Effector memory CD8-positive, alpha-beta T cell (primary cell): Measurements from ENCODE around the gene PMM2.
A peak's percentile ranks its signal among the peaks of the same experiment; 100 is the strongest.
"Not testable (repeated sequence)": the region's sequence is repeated elsewhere in the genome, so short reads cannot be mapped to it uniquely, and the experiment has no call there.

Experiments used
- ATAC-seq: fragments of 150-1000 bp; cut with Tn5 transposase; replicated peaks from 2 replicates; pipeline ENCODE4 v1.10.0; 2021; ENCODE audit warnings: mild to moderate bottlenecking, moderate library complexity
- DNase-seq, 3 experiments: peaks; one replicate each; pipeline ENCODE4 v3.0.0; 2021
- H3K27ac Mint-ChIP-seq, 2 donors: one replicate each; pipeline ENCODE4 v1.8.0; 2022; ENCODE audit warnings: mild to moderate bottlenecking in 2 of 2, mixed read lengths in 2 of 2, moderate library complexity in 2 of 2
- H3K27me3 Mint-ChIP-seq, 2 donors: one replicate each; pipeline ENCODE4 v1.8.0; 2022; ENCODE audit warnings: mixed read lengths in 2 of 2
- H3K36me3 Mint-ChIP-seq: one replicate; pipeline ENCODE4 v1.8.0; 2022; ENCODE audit warnings: mild to moderate bottlenecking, moderate library complexity, mixed read lengths; ENCODE audit not compliant: insufficient read depth
- H3K4me1 Mint-ChIP-seq, 2 donors: one replicate each; pipeline ENCODE4 v1.8.0; 2022; ENCODE audit warnings: low read depth in 2 of 2, mixed read lengths in 2 of 2
- H3K4me3 Mint-ChIP-seq, 2 donors: one replicate each; pipeline ENCODE4 v1.8.0; 2022; ENCODE audit warnings: mild to moderate bottlenecking in 2 of 2, mixed read lengths in 2 of 2, moderate library complexity in 2 of 2
- H3K9me3 Mint-ChIP-seq, 2 donors: one replicate each; pipeline ENCODE4 v1.8.0; 2022; ENCODE audit warnings: mixed read lengths in 2 of 2

The PMM2 gene

GRCh38 chr16:8796469-8797363, 923 bp upstream of the PMM2 start:
- no peak for ATAC-seq
- peaks cover 23 to 24% of the 10 kb centered on the region in 2 donors for H3K4me1 Mint-ChIP-seq

GRCh38 chr16:8798174-8798527, 512 bp downstream of the PMM2 start:
- DNase-seq: no peak
- H3K4me1 Mint-ChIP-seq: peaks cover 23 to 26% of the 10 kb centered on the region in 2 donors
- H3K36me3 Mint-ChIP-seq: peaks cover 31% of the 10 kb centered on the region
- peak overlapping the region; percentile 95 to 97 for H3K27ac Mint-ChIP-seq
- H3K27me3 Mint-ChIP-seq: no peaks in the 10 kb centered on the region
- peak; percentile 8 for ATAC-seq
- H3K9me3 Mint-ChIP-seq: no peaks in the 10 kb centered on the region
- peak overlapping the region; percentile 85 to 91 for H3K4me3 Mint-ChIP-seq

More at GRCh38 chr16:8796469-8797363, 923 bp upstream of the PMM2 start:
- no peaks in the 10 kb centered on the region for H3K27me3 Mint-ChIP-seq
- H3K36me3 Mint-ChIP-seq: peaks cover 23% of the 10 kb centered on the region
- peak overlapping the region; percentile 85 to 91 for H3K4me3 Mint-ChIP-seq
- H3K9me3 Mint-ChIP-seq: no peaks in the 10 kb centered on the region
- peak overlapping the region; percentile 95 to 97 for H3K27ac Mint-ChIP-seq
- no peak for DNase-seq

GRCh38 chr16:8798535-8799157, 1.0 kb downstream of the PMM2 start:
- H3K4me3 Mint-ChIP-seq: peak overlapping the region; percentile 85 to 91
- H3K4me1 Mint-ChIP-seq: peaks cover 23 to 28% of the 10 kb centered on the region in 2 donors
- no peak for DNase-seq
- H3K27ac Mint-ChIP-seq: peak overlapping the region; percentile 95 to 97
- H3K36me3 Mint-ChIP-seq: peaks cover 34% of the 10 kb centered on the region
- H3K27me3 Mint-ChIP-seq: no peaks in the 10 kb centered on the region
- H3K9me3 Mint-ChIP-seq: no peaks in the 10 kb centered on the region
- no peak for ATAC-seq

GRCh38 chr16:8801701-8802100, 4.1 kb downstream of the PMM2 start:
- ATAC-seq (no peak), DNase-seq (no peak)
- Mint-ChIP-seq H3K4me3 (no peak overlapping the region), H3K27me3 (no peaks in the 10 kb centered on the region), H3K27ac (peak overlapping the region in 1 of 2 donors; percentile 44), H3K9me3 (no peaks in the 10 kb centered on the region), H3K4me1 (peaks cover 22 to 25% of the 10 kb centered on the region in 2 donors), H3K36me3 (peaks cover 61% of the 10 kb centered on the region)

- H3K36me3 Mint-ChIP-seq: peaks cover 69% of the 10 kb centered on the region
- H3K4me3 Mint-ChIP-seq, DNase-seq, H3K9me3 Mint-ChIP-seq, H3K27me3 Mint-ChIP-seq, ATAC-seq, H3K27ac Mint-ChIP-seq: not testable (repeated sequence)
- H3K4me1 Mint-ChIP-seq: peaks cover 7 to 12% of the 10 kb centered on the region in 2 donors
These were observed 6.1 kb downstream of the PMM2 start for GRCh38 chr16:8803733-8804132.

- DNase-seq: no peak
- Mint-ChIP-seq H3K9me3 (no peaks in the 10 kb centered on the region), H3K4me1 (peaks cover 3 to 6% of the 10 kb centered on the region in 2 donors), H3K4me3 (no peak overlapping the region), H3K36me3 (peaks cover 75% of the 10 kb centered on the region), H3K27me3 (no peaks in the 10 kb centered on the region), H3K27ac (peak overlapping the region in 1 of 2 donors; percentile 28)
- no peak for ATAC-seq
These were observed 6.7 kb downstream of the PMM2 start for GRCh38 chr16:8804313-8804712.

- H3K27me3 Mint-ChIP-seq: no peaks in the 10 kb centered on the region
- ATAC-seq: no peak
- peaks cover 93% of the 10 kb centered on the region for H3K36me3 Mint-ChIP-seq
- no peaks in the 10 kb centered on the region for H3K9me3 Mint-ChIP-seq
- no peak for DNase-seq
- no peak overlapping the region for H3K4me3 Mint-ChIP-seq
- H3K27ac Mint-ChIP-seq: no peak overlapping the region
- H3K4me1 Mint-ChIP-seq: peaks cover 1 to 4% of the 10 kb centered on the region in 2 donors
These were observed 8.8 kb downstream of the PMM2 start for GRCh38 chr16:8806272-8806983.

- peaks cover 96% of the 10 kb centered on the region for H3K36me3 Mint-ChIP-seq
- no peak overlapping the region for H3K4me3 Mint-ChIP-seq
- no peaks in the 10 kb centered on the region for H3K27me3 Mint-ChIP-seq
- ATAC-seq (no peak), DNase-seq (no peak)
- no peaks in the 10 kb centered on the region for H3K9me3 Mint-ChIP-seq
- H3K4me1 Mint-ChIP-seq: peaks cover 1 to 4% of the 10 kb centered on the region in 2 donors
- peak overlapping the region in 1 of 2 donors; percentile 66 for H3K27ac Mint-ChIP-seq
These were observed 9.6 kb downstream of the PMM2 start for GRCh38 chr16:8807189-8807588.

GRCh38 chr16:8808009-8808408, 10.4 kb downstream of the PMM2 start:
- no peak overlapping the region for H3K27ac Mint-ChIP-seq
- peaks cover 1 to 4% of the 10 kb centered on the region in 2 donors for H3K4me1 Mint-ChIP-seq
- H3K36me3 Mint-ChIP-seq: peaks cover 90% of the 10 kb centered on the region
- H3K9me3 Mint-ChIP-seq: no peaks in the 10 kb centered on the region
- ATAC-seq (no peak), DNase-seq (no peak)
- no peaks in the 10 kb centered on the region for H3K27me3 Mint-ChIP-seq
- no peak overlapping the region for H3K4me3 Mint-ChIP-seq

- H3K36me3 Mint-ChIP-seq: peaks cover 91% of the 10 kb centered on the region
- peaks cover 0 to 1% of the 10 kb centered on the region in 2 donors for H3K4me1 Mint-ChIP-seq
- no peaks in the 10 kb centered on the region for H3K9me3 Mint-ChIP-seq
- DNase-seq (no peak), ATAC-seq (no peak)
- H3K27me3 Mint-ChIP-seq: no peaks in the 10 kb centered on the region
- H3K4me3 Mint-ChIP-seq: no peak overlapping the region
- no peak overlapping the region for H3K27ac Mint-ChIP-seq
These were observed 11.1 kb downstream of the PMM2 start for GRCh38 chr16:8808613-8809353.

GRCh38 chr16:8812162-8812843, 14.7 kb downstream of the PMM2 start:
- Mint-ChIP-seq H3K27ac (no peak overlapping the region), H3K36me3 (peaks cover 79% of the 10 kb centered on the region), H3K4me1 (peaks cover 3 to 9% of the 10 kb centered on the region in 2 donors), H3K4me3 (no peak overlapping the region), H3K9me3 (no peaks in the 10 kb centered on the region), H3K27me3 (no peaks in the 10 kb centered on the region)
- no peak for ATAC-seq
- DNase-seq: no peak

- no peaks in the 10 kb centered on the region for H3K27me3 Mint-ChIP-seq
- no peak overlapping the region for H3K27ac Mint-ChIP-seq
- DNase-seq (no peak), ATAC-seq (no peak)
- peaks cover 2 to 9% of the 10 kb centered on the region in 2 donors for H3K4me1 Mint-ChIP-seq
- no peaks in the 10 kb centered on the region for H3K9me3 Mint-ChIP-seq
- H3K36me3 Mint-ChIP-seq: peaks cover 75% of the 10 kb centered on the region
- H3K4me3 Mint-ChIP-seq: no peak overlapping the region
These were observed 16.6 kb downstream of the PMM2 start for GRCh38 chr16:8814095-8814806.
